ENCODE results near the gene GRP. TPM values are rescaled to one million over a fixed set of nuclear protein-coding genes. Genes with fewer than 3 reads are reported as not detected.

GRP gene
- total RNA-seq, 1 donor from 2014 or later = not detected

GRCh38 chr18:59266886-59267502 is 47.0 kb downstream of the GRP start:
- CTCF ChIA-PET = no interaction called here
- H3K4me1 Mint-ChIP-seq = peaks cover 41% of the 10 kb centered on the region
- no peaks in the 10 kb centered on the region for H3K36me3 Mint-ChIP-seq (ENCODE audit: low read depth)
- ATAC-seq (ENCODE audit: low read depth) (no peak), DNase-seq (no peak)
- POLR2A ChIA-PET = no interaction called here
- H3K4me3 Mint-ChIP-seq = no peak overlapping the region
- H3K27me3 Mint-ChIP-seq = peaks cover 73% of the 10 kb centered on the region
- peaks cover 6% of the 10 kb centered on the region for H3K9me3 Mint-ChIP-seq
- H3K27ac Mint-ChIP-seq = no peak overlapping the region
- TF ChIP-seq CTCF (IDR thresholded peaks at IDR 0.05) = no peak
- intact Hi-C loops (cut with micrococcal nuclease) = loop anchor here (5.0 kb wide), 2 partner anchors 90 to 185 kb away; partner anchors contain the start of gene LMAN1

GRCh38 chr18:59267503-59268126 is 47.7 kb downstream of the GRP start:
- Mint-ChIP-seq H3K9me3 (peaks cover 6% of the 10 kb centered on the region), H3K4me1 (peaks cover 46% of the 10 kb centered on the region), H3K4me3 (no peak overlapping the region), H3K27ac (no peak overlapping the region), H3K27me3 (peaks cover 72% of the 10 kb centered on the region), H3K36me3 (ENCODE audit: low read depth) (no peaks in the 10 kb centered on the region)
- ChIA-PET CTCF (no interaction called here), POLR2A (no interaction called here)
- ATAC-seq (ENCODE audit: low read depth) (no peak), DNase-seq (no peak)
- no peak for TF ChIP-seq CTCF (IDR thresholded peaks at IDR 0.05)
- intact Hi-C loops (cut with micrococcal nuclease) = loop anchor here (5.0 kb wide), 2 partner anchors 90 to 185 kb away; partner anchors contain the start of gene LMAN1

- ATAC-seq (ENCODE audit: low read depth) (no peak), DNase-seq (no peak)
- intact Hi-C loops (cut with micrococcal nuclease) = loop anchor here (5.0 kb wide), 2 partner anchors 89 to 186 kb away; partner anchors contain the start of gene LMAN1
- H3K27me3 Mint-ChIP-seq = peaks cover 69% of the 10 kb centered on the region
- no peaks in the 10 kb centered on the region for H3K36me3 Mint-ChIP-seq (ENCODE audit: low read depth)
- no peak overlapping the region for H3K27ac Mint-ChIP-seq
- H3K4me3 Mint-ChIP-seq = no peak overlapping the region
- POLR2A ChIA-PET = no interaction called here
- peaks cover 6% of the 10 kb centered on the region for H3K9me3 Mint-ChIP-seq
- no peak for TF ChIP-seq CTCF (IDR thresholded peaks at IDR 0.05)
- H3K4me1 Mint-ChIP-seq = peaks cover 46% of the 10 kb centered on the region
- CTCF ChIA-PET = interaction anchor here (2.5 kb wide), 1 partner anchor 184 kb away, joined by 7 read pairs; no protein-coding TSS in a partner anchor
Observed at GRCh38 chr18:59268127-59268720, 48.3 kb downstream of the GRP start.

- intact Hi-C loops (cut with micrococcal nuclease) = loop anchor here (5.0 kb wide), 2 partner anchors 88 to 187 kb away; partner anchors contain the start of gene LMAN1
- ChIA-PET POLR2A (no interaction called here), CTCF (interaction anchor here (2.5 kb wide), 1 partner anchor 184 kb away, joined by 7 read pairs; no protein-coding TSS in a partner anchor)
- Mint-ChIP-seq H3K9me3 (peaks cover 6% of the 10 kb centered on the region), H3K36me3 (ENCODE audit: low read depth) (no peaks in the 10 kb centered on the region), H3K4me1 (peaks cover 49% of the 10 kb centered on the region), H3K27ac (no peak overlapping the region), H3K27me3 (peaks cover 67% of the 10 kb centered on the region), H3K4me3 (peak overlapping the region; percentile 66)
- no peak for TF ChIP-seq CTCF (IDR thresholded peaks at IDR 0.05)
- ATAC-seq (ENCODE audit: low read depth) (peak; percentile 48), DNase-seq (no peak)
Observed at GRCh38 chr18:59268721-59269562, 49.0 kb downstream of the GRP start.
